Stimulated activated CD4-positive, alpha-beta T cell treated with anti-CD3 and anti-CD28 coated beads, Interleukin-15, amount 100 ng/mL, for 48 hours (primary cell): ENCODE data around the gene GARS1.
A peak's percentile ranks its signal among the peaks of the same experiment; 100 is the strongest.
"Not testable (repeated sequence)": the region's sequence is repeated elsewhere in the genome, so short reads cannot be mapped to it uniquely, and the experiment has no call there.

Experiments used
- DNase-seq, 2 donors: peaks; one replicate each; pipeline ENCODE4 v3.0.0-alpha.2; 2020; ENCODE audit warnings: low read depth in 2 of 2

GARS1 gene, protein sequence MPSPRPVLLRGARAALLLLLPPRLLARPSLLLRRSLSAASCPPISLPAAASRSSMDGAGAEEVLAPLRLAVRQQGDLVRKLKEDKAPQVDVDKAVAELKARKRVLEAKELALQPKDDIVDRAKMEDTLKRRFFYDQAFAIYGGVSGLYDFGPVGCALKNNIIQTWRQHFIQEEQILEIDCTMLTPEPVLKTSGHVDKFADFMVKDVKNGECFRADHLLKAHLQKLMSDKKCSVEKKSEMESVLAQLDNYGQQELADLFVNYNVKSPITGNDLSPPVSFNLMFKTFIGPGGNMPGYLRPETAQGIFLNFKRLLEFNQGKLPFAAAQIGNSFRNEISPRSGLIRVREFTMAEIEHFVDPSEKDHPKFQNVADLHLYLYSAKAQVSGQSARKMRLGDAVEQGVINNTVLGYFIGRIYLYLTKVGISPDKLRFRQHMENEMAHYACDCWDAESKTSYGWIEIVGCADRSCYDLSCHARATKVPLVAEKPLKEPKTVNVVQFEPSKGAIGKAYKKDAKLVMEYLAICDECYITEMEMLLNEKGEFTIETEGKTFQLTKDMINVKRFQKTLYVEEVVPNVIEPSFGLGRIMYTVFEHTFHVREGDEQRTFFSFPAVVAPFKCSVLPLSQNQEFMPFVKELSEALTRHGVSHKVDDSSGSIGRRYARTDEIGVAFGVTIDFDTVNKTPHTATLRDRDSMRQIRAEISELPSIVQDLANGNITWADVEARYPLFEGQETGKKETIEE

DNA sequence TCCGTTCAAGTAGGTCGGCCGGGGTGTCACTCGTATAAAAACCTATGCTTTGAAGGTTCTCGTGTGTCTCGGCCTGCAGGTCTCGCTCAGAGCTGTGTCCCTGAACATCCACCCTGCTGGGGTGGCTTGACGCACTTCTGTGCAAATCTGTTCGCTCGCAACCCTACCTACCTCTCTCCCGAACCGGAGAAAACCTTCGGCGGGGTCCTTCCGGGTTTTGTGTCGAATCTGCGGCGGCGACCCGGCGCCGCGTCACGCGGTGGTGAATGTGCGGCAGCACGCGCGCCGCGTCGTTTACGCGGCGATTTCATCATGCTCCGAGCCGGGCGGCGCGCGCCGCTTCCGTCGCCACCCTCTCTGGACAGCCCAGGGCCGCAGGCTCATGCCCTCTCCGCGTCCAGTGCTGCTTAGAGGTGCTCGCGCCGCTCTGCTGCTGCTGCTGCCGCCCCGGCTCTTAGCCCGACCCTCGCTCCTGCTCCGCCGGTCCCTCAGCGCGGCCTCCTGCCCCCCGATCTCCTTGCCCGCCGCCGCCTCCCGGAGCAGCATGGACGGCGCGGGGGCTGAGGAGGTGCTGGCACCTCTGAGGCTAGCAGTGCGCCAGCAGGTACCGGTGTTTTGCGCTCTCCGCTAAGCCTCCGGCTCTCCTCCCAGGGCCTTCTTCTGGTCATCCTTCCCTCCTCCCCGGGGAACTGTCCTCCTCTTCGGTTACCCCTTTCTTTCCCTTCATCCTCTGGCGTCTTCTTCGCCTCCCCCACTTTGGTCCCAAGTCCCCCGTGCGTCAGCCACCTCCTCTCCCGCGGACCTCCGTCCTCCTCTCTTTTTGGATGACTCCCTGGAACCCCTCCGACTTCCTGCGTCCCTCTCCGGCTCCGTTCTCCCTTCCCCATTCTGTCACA is at the start of gene GARS1:
Gene GARS1 (plus strand): TSS at position 339 of the 896 bp plus-strand sequence. CDS start 44 bp downstream, at position 383.
- DNase-seq: peak; percentile 78

DNA sequence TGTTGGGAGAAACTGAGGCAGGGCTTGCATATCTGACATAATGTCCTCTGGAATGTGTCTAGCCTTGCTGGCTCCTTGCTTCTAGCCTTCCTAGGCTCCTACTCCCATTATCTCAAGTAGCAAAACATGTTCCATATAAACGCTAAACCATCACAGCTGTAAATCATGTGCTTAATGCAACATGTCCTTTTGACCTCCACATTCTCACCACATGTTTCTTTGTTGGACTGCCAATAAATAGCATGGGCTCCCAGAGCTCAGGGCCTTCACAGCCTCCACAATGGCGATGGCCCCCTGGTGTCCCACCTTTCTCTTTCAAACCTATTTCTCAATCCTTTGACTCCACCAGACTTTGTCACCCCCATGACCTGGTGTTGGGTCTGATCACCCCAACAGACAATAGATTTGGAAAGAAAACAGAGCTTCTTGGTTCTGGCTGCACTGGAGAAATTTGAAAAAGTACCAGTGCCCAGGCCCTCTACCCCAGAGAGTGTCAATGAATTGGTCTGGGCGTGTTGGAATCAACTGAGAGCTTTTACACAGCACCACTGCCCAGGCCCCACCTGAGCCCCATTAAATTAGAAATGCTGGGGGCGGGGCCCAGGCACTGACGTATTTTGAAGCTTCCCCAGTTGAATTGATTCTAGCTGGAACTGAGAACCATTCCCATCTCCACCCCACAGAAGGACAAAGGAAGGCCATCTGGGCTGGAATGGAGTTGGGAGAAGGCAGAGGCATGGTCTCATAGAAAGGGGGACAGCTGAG is 48.7 kb upstream of the GARS1 start:
- DNase-seq: no peak

DNA sequence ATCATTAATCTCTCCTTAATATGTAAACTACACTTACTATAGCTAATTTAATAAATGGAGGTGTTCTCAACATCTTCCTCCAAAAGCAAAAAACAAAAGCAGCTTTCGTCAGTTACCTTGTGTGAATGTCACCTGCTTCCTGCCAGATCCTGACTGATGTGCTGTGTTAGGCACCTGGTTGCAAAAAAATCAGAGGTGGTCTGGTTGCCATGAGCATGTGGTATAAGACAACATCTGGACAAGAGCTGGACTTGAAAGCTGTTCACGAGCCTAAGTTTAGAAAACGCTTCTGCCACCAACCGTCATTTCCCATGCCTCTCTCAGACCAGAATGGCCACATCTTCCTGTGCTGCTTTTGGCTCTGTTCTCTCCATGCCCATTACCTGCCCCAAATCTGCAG is 48.1 kb upstream of the GARS1 start:
- no peak for DNase-seq

DNA sequence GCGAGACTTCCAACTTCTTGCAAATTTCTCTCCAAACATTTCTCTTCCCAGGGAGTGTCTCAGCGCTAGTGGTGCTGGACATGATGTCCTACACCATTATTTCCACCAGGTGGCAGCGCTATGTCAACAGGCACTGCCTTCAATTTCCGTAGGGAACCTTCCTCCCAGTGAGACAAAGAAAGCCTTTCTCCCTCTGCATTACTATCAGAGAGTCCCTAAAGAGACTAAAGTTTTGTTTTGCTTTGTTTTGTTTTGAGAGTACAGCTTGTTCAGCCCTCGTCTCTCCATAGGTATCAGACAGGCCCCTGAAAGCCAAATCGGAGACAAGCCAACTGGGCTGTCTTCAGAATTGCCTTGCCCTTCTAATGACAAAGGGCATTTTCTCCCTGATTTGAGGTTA is 45.8 kb upstream of the GARS1 start:
- DNase-seq: peak in 1 of 2 donors; percentile 15

DNA sequence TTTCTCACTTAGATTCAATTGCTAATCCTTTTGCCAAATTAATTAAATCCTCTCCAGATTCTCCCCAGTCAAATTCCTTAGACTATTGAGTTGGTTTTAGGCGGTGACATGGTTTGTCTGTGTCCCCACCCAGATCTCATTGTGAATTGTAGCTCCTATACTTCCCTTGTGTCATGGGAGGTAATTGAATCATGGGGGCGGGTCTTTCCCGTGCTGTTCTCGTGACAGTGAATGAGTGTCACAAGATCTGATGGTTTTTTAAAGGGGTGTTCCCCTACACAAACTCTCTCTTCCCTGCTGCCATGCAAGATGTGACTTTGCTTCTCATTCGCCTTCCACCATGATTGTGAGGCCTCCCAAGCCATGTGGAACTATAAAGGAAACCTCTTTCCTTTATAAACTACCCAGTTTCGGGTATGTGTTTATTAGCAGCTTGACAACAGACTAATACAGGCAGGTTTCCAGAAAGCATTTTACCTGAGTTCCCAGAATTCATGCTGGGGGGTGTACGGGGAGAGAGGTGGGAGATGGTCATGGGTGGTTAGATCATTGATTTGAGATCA is 44.7 kb upstream of the GARS1 start:
- no peak for DNase-seq

DNA sequence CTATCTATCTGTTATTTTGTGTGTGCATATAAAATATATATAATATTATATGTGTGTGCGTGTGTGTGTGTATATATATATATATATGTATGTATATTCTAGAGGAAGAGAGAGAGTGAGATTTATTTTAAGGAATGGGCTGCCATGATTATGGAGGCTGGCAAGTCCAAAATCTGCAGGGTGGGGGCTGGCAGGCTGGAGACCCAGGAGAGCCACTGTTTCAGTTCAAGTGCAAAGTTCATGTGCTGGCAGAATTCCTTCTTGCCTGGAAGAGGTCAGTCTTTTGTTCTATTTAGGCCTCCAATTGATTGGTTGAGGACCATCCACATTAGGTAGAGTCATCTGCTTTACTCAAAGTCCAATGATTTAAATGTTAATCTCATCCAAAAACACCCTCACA is 42.3 kb upstream of the GARS1 start:
- no peak for DNase-seq

DNA sequence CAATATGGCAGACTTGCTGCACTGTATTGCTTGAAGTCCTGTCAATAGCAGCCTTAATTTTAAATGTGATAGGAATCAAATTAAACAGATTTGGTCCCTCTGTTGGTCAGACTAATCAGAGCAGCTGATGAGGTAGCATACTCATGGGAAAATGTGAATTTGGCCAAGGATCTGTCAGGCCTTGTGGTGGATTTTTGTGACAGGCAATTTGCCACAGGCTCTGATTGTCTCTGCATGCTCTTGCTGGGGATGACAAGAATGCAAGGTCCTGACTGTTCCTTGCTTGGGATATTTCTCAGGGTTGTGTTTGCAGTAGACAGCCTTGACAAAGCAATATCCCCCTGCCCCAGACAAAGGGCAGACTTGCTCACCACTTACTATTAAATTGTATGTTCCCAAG is 41.5 kb upstream of the GARS1 start:
- no peak for DNase-seq

DNA sequence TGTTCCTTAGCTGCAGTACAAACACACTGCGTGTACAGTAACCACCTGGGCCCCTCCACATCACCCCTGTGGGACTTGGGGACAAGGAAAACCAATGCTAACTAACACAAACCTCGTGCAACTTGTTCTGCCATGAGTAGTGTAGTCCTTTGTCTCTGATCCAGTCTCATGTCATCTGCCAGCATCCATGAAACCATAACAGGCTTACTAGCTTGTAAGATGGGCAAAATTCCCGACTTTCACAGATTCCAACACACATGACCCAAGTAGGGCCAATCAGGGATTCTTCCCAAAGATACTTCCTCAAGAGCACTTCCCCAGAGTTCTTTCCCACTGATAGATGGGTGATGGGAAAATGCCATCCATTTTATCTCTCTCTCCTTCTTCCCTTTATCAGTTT is 41.1 kb upstream of the GARS1 start:
- DNase-seq: no peak

DNA sequence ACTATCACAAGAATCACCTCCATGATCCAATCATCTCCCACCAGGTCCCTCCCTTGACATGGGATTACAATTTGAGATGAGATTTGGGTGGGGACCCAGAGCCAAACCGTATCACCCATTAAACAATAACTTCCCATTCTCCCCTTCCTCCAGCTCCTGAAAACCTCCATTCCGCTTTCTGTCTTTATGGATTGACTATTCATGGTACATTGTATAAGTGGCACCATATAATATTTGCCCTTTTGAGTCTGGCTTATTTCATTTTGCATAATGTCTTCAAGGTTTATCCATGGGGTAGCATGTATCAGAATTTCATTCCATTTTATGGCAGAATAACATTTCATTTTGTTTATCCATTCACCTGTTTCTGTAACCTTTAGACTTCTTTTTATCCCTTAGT is 39.2 kb upstream of the GARS1 start:
- no peak for DNase-seq

DNA sequence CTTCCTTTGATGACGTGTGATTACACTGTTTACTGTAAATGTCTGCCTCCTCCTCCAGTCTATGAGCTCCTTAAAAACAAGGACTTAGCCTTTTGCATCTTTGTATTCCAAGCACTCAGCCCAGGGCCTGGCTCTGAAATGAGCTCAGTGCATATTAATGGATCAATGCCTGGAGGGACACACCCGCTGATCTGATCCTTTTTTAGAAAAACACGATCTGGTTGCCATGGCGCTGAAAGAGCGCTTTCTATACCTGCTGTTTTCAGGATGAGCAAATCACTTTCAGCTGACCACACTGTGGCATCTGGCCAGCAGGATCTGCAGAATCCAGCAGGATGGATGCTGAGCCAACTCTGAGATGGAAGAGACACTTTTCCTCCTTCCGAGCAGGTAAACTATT is 37.8 kb upstream of the GARS1 start:
- no peak for DNase-seq

DNA sequence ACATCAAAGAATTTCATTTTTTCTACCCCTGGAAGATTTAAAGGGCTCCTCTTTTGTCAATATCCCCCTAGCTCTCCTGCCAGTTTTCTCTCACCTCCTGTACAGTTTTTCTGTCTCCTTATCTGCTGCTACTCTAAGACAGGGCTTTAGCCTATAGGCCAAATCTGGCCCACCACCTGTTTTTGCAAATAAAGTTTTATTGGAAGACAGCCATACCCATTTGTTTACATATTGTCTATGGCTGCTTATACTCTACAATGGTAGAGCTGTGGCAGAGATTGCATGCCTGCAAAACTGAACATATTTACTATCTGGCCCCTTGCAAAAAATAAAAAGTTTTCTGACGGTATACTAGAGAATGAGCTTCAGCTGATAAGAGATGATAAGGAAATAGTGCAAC is 37.4 kb upstream of the GARS1 start:
- DNase-seq: no peak

DNA sequence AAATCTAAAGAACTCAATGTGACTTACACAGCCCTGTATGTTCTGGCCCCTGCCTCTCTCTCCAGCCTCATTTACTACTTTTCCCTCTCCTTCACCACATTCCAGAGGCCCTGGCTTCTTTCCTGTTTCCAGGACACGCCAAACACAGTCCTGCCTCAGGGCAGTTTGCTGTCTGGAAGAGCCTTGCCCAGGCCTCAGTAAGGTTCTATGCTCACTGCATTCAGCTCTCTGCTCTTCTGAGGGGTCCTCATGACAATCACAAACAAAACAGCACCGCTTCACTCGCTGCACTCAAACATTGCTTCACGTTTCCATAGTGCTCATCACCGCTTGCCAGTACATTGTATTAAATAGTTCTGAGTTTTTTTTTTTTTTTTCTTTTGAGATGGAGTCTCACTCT is 35.1 kb upstream of the GARS1 start:
- DNase-seq: no peak

DNA sequence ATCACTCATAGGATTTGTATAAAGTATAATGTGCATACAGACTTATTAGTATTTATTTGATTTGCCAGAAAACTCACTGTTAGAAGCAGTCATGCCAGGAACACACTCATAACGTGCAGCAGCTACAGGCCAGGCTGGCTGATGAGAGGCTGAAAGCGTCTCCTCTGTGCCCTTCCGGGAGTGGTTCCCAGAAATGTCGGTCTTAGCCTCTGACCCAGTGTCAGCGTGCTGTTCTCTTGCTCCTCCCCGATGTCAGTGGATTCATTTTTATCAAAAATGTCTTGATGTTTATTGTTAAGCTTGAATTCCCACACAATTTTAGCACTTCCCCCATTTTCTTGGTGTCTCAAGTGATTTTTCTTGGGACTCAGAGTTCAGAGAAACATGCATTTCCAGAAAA is 33.3 kb upstream of the GARS1 start:
- no peak for DNase-seq

DNA sequence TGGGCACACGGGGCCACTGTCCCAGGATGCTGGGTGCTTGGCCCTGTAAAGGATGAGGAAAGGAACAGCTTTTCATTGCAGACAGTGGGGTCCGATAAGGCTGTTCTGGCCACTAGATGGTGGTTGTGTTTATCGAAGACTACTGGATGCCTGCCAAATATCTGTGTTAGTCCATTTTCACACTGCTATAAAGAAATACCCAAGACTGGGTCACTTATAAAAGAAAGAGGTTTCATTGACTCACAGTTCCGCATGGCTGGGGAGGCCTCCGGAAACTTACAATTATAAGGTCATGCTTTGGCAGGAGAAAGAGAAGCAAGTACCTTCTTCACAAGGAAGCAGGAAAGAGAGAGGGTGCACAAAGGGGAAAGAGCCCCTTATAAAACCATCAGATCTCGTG is 32.2 kb upstream of the GARS1 start:
- no peak for DNase-seq

DNA sequence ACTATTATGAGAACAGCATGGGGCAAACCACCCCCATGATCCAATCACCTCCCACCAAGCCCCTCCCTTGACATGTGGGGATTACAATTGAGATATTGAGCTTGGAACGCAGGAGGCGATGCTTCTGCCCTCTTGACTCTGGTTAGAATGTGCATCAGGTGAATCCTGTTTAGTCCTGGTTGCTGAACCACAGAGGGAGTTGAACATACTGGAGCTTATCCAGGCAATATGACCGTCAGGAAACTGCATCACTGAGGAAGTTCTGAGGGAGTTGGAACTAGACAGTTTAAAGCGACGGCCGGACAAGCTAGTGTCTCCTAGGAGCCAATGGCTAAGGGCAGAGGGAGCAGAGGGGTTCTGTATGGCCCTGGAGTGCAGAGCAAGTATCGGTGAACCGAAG is 31.8 kb upstream of the GARS1 start:
- no peak for DNase-seq

DNA sequence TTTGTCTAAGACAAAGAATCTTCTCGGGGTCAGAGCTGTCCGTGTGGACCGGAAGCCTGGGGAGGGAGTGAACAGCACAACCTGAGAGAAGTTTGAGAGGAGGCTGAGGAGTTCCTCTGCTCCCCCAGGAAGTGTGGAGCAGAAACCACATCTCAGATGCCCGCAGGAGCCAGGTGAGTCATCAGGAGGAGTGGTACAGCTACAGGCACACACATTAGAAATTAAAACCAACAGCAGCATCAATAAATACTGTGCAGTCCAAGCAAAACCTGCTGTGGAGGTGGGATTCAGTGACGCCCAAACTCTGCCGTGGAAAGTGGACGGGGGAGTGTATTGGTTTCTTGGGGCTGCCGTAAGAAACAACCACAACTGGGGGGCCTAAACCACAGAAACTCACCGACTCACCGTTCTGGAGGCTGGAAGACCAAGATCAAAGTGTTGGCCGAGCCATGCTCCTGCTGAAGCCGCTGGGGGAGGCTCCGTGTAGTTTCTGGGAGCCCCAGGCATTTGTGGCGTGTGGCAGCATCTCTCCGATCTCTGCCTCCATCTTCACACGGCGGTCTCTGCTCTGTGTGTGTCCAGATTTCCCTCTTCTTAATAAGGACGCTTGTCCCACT is 31.2 kb upstream of the GARS1 start:
- no peak for DNase-seq

DNA sequence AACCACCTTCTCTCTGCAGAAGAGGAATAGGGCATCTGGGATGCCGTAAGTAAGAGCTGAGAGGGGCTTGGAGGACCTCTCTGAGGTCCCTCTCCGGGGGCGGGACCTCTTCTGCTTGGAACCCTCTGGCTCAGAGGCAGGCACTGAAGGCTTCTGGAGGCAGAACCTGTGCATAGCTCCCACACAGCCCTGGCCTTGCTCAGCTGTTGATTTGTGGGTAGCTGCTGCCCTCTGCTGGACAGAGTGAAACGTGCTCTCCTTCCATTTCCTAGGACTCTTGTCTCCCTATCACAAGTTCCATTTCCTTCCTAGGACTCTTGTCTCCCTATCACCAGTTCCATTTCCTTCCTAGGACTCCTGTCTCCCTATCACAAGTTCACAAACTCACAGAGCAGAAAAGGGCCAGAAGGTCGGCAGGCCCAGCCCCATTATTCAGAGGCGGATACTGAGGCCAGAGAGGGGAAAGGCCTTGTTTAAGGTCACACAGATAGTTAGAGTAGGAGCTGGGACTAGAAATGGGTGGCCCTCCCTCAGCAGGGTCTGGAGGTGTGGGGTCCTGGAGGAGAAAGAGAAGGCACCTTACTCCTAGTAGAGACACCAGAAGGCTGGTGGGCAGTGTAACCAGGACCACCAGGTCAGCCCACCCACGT is 30.3 kb upstream of the GARS1 start:
- DNase-seq: peak; percentile 64 to 66

DNA sequence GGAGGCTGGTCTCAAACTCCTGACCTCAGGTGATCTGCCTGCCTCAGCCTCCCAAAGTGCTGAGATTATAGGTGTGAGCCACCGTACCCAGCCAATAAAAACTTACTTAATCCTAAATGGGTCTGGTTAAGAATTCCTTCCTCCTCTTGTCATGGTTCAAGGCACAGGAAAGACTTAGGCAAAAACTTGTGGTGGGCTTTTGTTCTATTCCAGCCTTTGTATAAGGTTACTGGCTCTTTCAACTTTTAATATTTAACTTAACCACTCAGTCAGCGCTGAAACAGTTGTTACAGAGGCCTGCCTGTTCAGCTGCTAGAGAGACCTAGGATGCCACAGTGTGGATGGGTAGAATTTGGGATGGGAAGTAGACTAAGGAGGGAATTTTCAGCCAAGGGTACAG is 28.1 kb upstream of the GARS1 start:
- no peak for DNase-seq

DNA sequence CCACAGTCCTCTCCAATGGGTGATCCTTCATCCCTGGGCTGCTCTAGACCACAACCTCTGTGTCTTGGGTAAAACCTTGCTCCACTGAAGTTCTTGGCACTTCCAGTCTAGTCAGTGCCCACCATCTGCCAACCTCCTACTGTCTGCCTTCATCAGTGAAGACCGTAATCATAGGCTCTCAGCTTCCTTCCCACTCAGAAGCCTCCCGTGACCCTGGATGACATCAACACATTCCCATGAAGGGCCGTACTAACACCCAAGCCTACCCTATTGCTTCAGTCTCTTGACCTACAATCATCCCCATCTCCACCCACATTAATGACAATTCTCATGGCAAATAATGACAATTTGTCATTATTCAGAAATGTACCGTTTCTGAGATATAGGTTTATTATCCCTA is 27.6 kb upstream of the GARS1 start:
- DNase-seq: no peak

DNA sequence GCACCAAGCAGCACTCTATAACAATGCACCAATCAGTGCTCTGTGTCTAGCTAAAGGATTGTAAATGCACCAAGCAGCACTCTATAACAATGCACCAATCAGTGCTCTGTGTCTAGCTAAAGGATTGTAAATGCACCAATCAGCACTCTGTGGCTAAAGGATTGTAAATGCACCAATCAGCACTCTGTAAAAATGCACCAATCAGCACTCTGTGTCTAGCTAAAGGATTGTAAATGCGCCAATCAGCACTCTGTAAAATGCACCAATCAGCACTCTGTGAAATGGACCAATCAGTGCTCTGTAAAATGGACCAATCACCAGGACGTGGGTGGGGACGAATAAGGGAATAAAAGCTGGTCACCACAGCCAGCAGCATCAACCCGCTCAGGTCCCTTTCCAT is 24.4 kb upstream of the GARS1 start:
- not testable (repeated sequence) for DNase-seq
